Caki2 (cell line): Measurements from ENCODE around the gene SP100. TPM values are rescaled to one million over a fixed set of nuclear protein-coding genes. Genes with fewer than 3 reads are reported as not detected.

Experiments
- DNase-seq: peaks from one replicate; pipeline ENCODE4 v3.0.0-alpha.2; 2015; ENCODE audit warnings: low read depth
- in situ Hi-C: cut with HindIII; loops from 2 replicates; pipeline ENCODE4 v1.10.0; 2016; ENCODE audit warnings: low sequenced_read_pairs, low pct_unique_long_range_greater_than_20kb, mixed read lengths
- total RNA-seq: library from RNA; depleted of rRNA; stranded (reverse); fragments of >200 nt; shearing (Covaris generic); gene quantifications from 2 replicates; pipeline ENCODE4 v1.2.3, GENCODE V29; 2014; ENCODE audit warnings: low replicate concordance; rRNA removed

Gene SP100
- total RNA-seq, 1 experiment from 2014 or later = 46.4 TPM

GRCh38 chr2:230578106-230578505 lies 162.1 kb downstream of the SP100 start:
- in situ Hi-C loops = no loop called here
- no peak for DNase-seq

GRCh38 chr2:230582851-230583283 lies 166.9 kb downstream of the SP100 start:
- in situ Hi-C loops = no loop called here
- DNase-seq = no peak

GRCh38 chr2:230583581-230583980 lies 167.6 kb downstream of the SP100 start:
- no peak for DNase-seq
- in situ Hi-C loops = no loop called here

GRCh38 chr2:230586328-230586982 lies 170.5 kb downstream of the SP100 start:
- DNase-seq = no peak
- in situ Hi-C loops = no loop called here

- in situ Hi-C loops = no loop called here
- DNase-seq = no peak
These were observed 173.0 kb downstream of the SP100 start for GRCh38 chr2:230589025-230589424.

- no peak for DNase-seq
These were observed 173.6 kb downstream of the SP100 start for GRCh38 chr2:230589497-230590015.

GRCh38 chr2:230590333-230590732 lies 174.3 kb downstream of the SP100 start:
- in situ Hi-C loops = no loop called here
- DNase-seq = no peak

More at GRCh38 chr2:230589497-230590015, 173.6 kb downstream of the SP100 start:
- in situ Hi-C loops = no loop called here

- in situ Hi-C loops = no loop called here
- DNase-seq = no peak
These were observed 175.8 kb downstream of the SP100 start for GRCh38 chr2:230591850-230592249.

- DNase-seq = no peak
- in situ Hi-C loops = no loop called here
These were observed 176.8 kb downstream of the SP100 start for GRCh38 chr2:230592775-230593174.

Other genes with a start within 250 kb of the SP100 start
- 2.1 and 5.8 TPM in 2 replicates for gene SP110, start 196.2 kb upstream of the SP100 start, total RNA-seq
- gene SP140, start 190.5 kb upstream of the SP100 start, total RNA-seq = 3.7 TPM in 1 of 2 replicates, not detected in the other
- 2.9 and 5.6 TPM in 2 replicates for gene SP140L, start 89.0 kb upstream of the SP100 start, total RNA-seq